Measurements from ENCODE around the gene ZBTB17. TPM values are rescaled to one million over a fixed set of nuclear protein-coding genes. Genes with fewer than 3 reads are reported as not detected.
A peak's percentile ranks its signal among the peaks of the same experiment; 100 is the strongest.
"Not testable (repeated sequence)": the region's sequence is repeated elsewhere in the genome, so short reads cannot be mapped to it uniquely, and the experiment has no call there.

The ZBTB17 gene
- 20.5 and 26.5 TPM in 2 replicates for total RNA-seq (2014; rRNA removed; shearing (Covaris generic); ENCODE audit: low replicate concordance)

GRCh38 chr1:15975805-15976680, at the start of gene ZBTB17:
Gene ZBTB17 (minus strand): TSS chr1:15976101. CDS start chr1:15948495, 27,606 bp downstream.
- peak; percentile 78 for DNase-seq (ENCODE audit: low read depth)
- in situ Hi-C loops (cut with HindIII; ENCODE audit: low pct_unique_long_range_greater_than_20kb, low sequenced_read_pairs) = no loop called here

- in situ Hi-C loops (cut with HindIII; ENCODE audit: low pct_unique_long_range_greater_than_20kb, low sequenced_read_pairs) = no loop called here
- DNase-seq (ENCODE audit: low read depth) = no peak
Observed at GRCh38 chr1:16023050-16023653, 47.3 kb upstream of the ZBTB17 start.

GRCh38 chr1:16022393-16022792, 46.5 kb upstream of the ZBTB17 start:
- no peak for DNase-seq (ENCODE audit: low read depth)
- in situ Hi-C loops (cut with HindIII; ENCODE audit: low pct_unique_long_range_greater_than_20kb, low sequenced_read_pairs) = no loop called here

- in situ Hi-C loops (cut with HindIII; ENCODE audit: low pct_unique_long_range_greater_than_20kb, low sequenced_read_pairs) = no loop called here
- DNase-seq (ENCODE audit: low read depth) = no peak
Observed at GRCh38 chr1:16021681-16022080, 45.8 kb upstream of the ZBTB17 start, which contains the start of gene CLCNKA. Gene CLCNKA (plus strand): TSS chr1:16022036. CDS start chr1:16022620, 584 bp downstream.

- DNase-seq (ENCODE audit: low read depth); in situ Hi-C loops (cut with HindIII; ENCODE audit: low pct_unique_long_range_greater_than_20kb, low sequenced_read_pairs): not testable (repeated sequence)
Observed at GRCh38 chr1:16020878-16021277, 45.0 kb upstream of the ZBTB17 start.

- no peak for DNase-seq (ENCODE audit: low read depth)
- in situ Hi-C loops (cut with HindIII; ENCODE audit: low pct_unique_long_range_greater_than_20kb, low sequenced_read_pairs) = no loop called here
Observed at GRCh38 chr1:16020325-16020724, 44.4 kb upstream of the ZBTB17 start.

GRCh38 chr1:16019644-16020277, 43.9 kb upstream of the ZBTB17 start:
- in situ Hi-C loops (cut with HindIII; ENCODE audit: low pct_unique_long_range_greater_than_20kb, low sequenced_read_pairs) = no loop called here
- no peak for DNase-seq (ENCODE audit: low read depth)

- no peak for DNase-seq (ENCODE audit: low read depth)
- in situ Hi-C loops (cut with HindIII; ENCODE audit: low pct_unique_long_range_greater_than_20kb, low sequenced_read_pairs) = no loop called here
Observed at GRCh38 chr1:16018749-16019643, 43.1 kb upstream of the ZBTB17 start.

- no peak for DNase-seq (ENCODE audit: low read depth)
- in situ Hi-C loops (cut with HindIII; ENCODE audit: low pct_unique_long_range_greater_than_20kb, low sequenced_read_pairs) = no loop called here
Observed at GRCh38 chr1:16018308-16018707, 42.4 kb upstream of the ZBTB17 start.

GRCh38 chr1:16017461-16018303, 41.8 kb upstream of the ZBTB17 start, which contains the start of gene HSPB7:
Gene HSPB7 (minus strand): TSS chr1:16018043. CDS start chr1:16017963, 80 bp downstream.
- in situ Hi-C loops (cut with HindIII; ENCODE audit: low pct_unique_long_range_greater_than_20kb, low sequenced_read_pairs) = no loop called here
- DNase-seq (ENCODE audit: low read depth) = no peak

GRCh38 chr1:16017076-16017460, 41.2 kb upstream of the ZBTB17 start:
- in situ Hi-C loops (cut with HindIII; ENCODE audit: low pct_unique_long_range_greater_than_20kb, low sequenced_read_pairs) = no loop called here
- DNase-seq (ENCODE audit: low read depth) = no peak

- in situ Hi-C loops (cut with HindIII; ENCODE audit: low pct_unique_long_range_greater_than_20kb, low sequenced_read_pairs) = no loop called here
- DNase-seq (ENCODE audit: low read depth) = no peak
Observed at GRCh38 chr1:16015960-16016901, 40.3 kb upstream of the ZBTB17 start.

GRCh38 chr1:16015491-16015890, 39.6 kb upstream of the ZBTB17 start:
- in situ Hi-C loops (cut with HindIII; ENCODE audit: low pct_unique_long_range_greater_than_20kb, low sequenced_read_pairs) = no loop called here
- no peak for DNase-seq (ENCODE audit: low read depth)

GRCh38 chr1:16014509-16015482, 38.9 kb upstream of the ZBTB17 start:
- no peak for DNase-seq (ENCODE audit: low read depth)
- in situ Hi-C loops (cut with HindIII; ENCODE audit: low pct_unique_long_range_greater_than_20kb, low sequenced_read_pairs) = no loop called here

GRCh38 chr1:16013908-16014258, 38.0 kb upstream of the ZBTB17 start:
- no peak for DNase-seq (ENCODE audit: low read depth)
- in situ Hi-C loops (cut with HindIII; ENCODE audit: low pct_unique_long_range_greater_than_20kb, low sequenced_read_pairs) = no loop called here

Measured in Caki2 (cell line).